GM23338 (cell line): ENCODE results near the gene RPS8. TPM values are rescaled to one million over a fixed set of nuclear protein-coding genes. Genes with fewer than 3 reads are reported as not detected.

ENCODE experiments used
- ATAC-seq: fragments of 200-7000 bp; cut with Tn5 transposase; 3 replicates; pipeline ENCODE4 v1.9.1; 2020
- DNase-seq: peaks from one replicate; pipeline ENCODE4 v3.0.0-alpha.2; 2015; ENCODE audit warnings: low spot score
- H2AFZ ChIP-seq: fragments of 200-600 bp; sonication (generic); 2 replicates; pipeline ENCODE4 v1.8.0; 2016; ENCODE audit warnings: antibody characterized with exemption, mild to moderate bottlenecking, moderate library complexity
- H3F3A ChIP-seq: fragments of 200-600 bp; sonication (generic); replicated peaks from 2 replicates; pipeline ENCODE4 v1.8.0; 2017; ENCODE audit warnings: antibody characterized with exemption, mixed run types, low read depth
- H3K27ac ChIP-seq: fragments of 200-600 bp; sonication (generic); 2 replicates; pipeline ENCODE4 v1.6.1; 2016; ENCODE audit warnings: low read depth
- H3K27me3 ChIP-seq: fragments of 200-600 bp; sonication (generic); 2 replicates; pipeline ENCODE4 v1.8.0; 2016; ENCODE audit warnings: mild to moderate bottlenecking, mixed run types, moderate library complexity; ENCODE audit not compliant: insufficient read depth
- H3K36me3 ChIP-seq: fragments of 200-600 bp; sonication (generic); 2 replicates; pipeline ENCODE4 v1.8.0; 2016; ENCODE audit warnings: mild to moderate bottlenecking; ENCODE audit not compliant: insufficient read depth
- H3K4me1 ChIP-seq: fragments of 200-600 bp; sonication (generic); 2 replicates; pipeline ENCODE4 v1.8.0; 2016; ENCODE audit warnings: mild to moderate bottlenecking, moderate library complexity; ENCODE audit not compliant: insufficient read depth
- H3K4me2 ChIP-seq: fragments of 200-600 bp; sonication (generic); 2 replicates; pipeline ENCODE4 v1.7.1; 2017; ENCODE audit warnings: mixed run types
- H3K4me3 ChIP-seq: fragments of 200-600 bp; sonication (generic); 2 replicates; pipeline ENCODE4 v1.6.1; 2016; ENCODE audit warnings: mixed run types
- H3K79me2 ChIP-seq: fragments of 200-600 bp; sonication (generic); replicated peaks from 2 replicates; pipeline ENCODE4 v1.8.0; 2017; ENCODE audit warnings: mild to moderate bottlenecking; ENCODE audit not compliant: insufficient read depth
- H3K9me2 ChIP-seq: fragments of 200-600 bp; sonication (generic); 2 replicates; pipeline ENCODE4 v1.8.0; 2017; ENCODE audit not compliant: insufficient read depth
- H4K20me1 ChIP-seq: fragments of 200-600 bp; sonication (generic); replicated peaks from 2 replicates; pipeline ENCODE4 v1.8.0; 2017; ENCODE audit warnings: mild to moderate bottlenecking; ENCODE audit not compliant: insufficient read depth
- H3K27ac Mint-ChIP-seq: 2 replicates; pipeline ENCODE4 v1.8.0; 2020; ENCODE audit warnings: inconsistent platforms, mild to moderate bottlenecking, moderate library complexity, mixed read lengths
- H3K27me3 Mint-ChIP-seq: 3 replicates; pipeline ENCODE4 v1.8.0; 2022; ENCODE audit warnings: low read depth, mild to moderate bottlenecking, moderate library complexity, mixed read lengths, inconsistent platforms; ENCODE audit not compliant: insufficient read depth, poor library complexity
- H3K36me3 Mint-ChIP-seq: 3 replicates; pipeline ENCODE4 v1.8.0; 2021; ENCODE audit warnings: low read depth, mild to moderate bottlenecking, inconsistent platforms, moderate library complexity, mixed read lengths
- H3K4me1 Mint-ChIP-seq: 3 replicates; pipeline ENCODE4 v1.8.0; 2020; ENCODE audit warnings: mild to moderate bottlenecking, inconsistent platforms, mixed read lengths
- H3K4me3 Mint-ChIP-seq: 3 replicates; pipeline ENCODE4 v1.8.0; 2021; ENCODE audit warnings: moderate library complexity, mild to moderate bottlenecking, inconsistent platforms, mixed read lengths
- H3K9me3 Mint-ChIP-seq: 3 replicates; pipeline ENCODE4 v1.8.0; 2020; ENCODE audit warnings: moderate library complexity, mild to moderate bottlenecking, inconsistent platforms, mixed read lengths
- CREB1 ChIP-seq: fragments of 250-450 bp; sonication (Bioruptor Pico); IDR thresholded peaks from 2 replicates; pipeline ENCODE4 v1.5.0; 2020; ENCODE audit warnings: low read depth, mild to moderate bottlenecking, moderate library complexity
- EZH2 ChIP-seq: fragments of 200-600 bp; sonication (generic); IDR thresholded peaks from one replicate; pipeline ENCODE4 v1.8.0; 2017; ENCODE audit warnings: antibody characterized with exemption, mild to moderate bottlenecking, low read depth; ENCODE audit not compliant: unreplicated experiment
- JUNB ChIP-seq: IDR thresholded peaks from one replicate; pipeline ENCODE4 v1.6.1; 2016; ENCODE audit warnings: antibody characterized with exemption; ENCODE audit not compliant: unreplicated experiment
- POLR2AphosphoS5 ChIP-seq: IDR thresholded peaks from 2 replicates; pipeline ENCODE4 v1.6.1; 2016; ENCODE audit warnings: antibody characterized with exemption, low read depth
- REST ChIP-seq: IDR thresholded peaks from one replicate; pipeline ENCODE4 v1.6.1; 2018; ENCODE audit warnings: antibody characterized with exemption; ENCODE audit not compliant: unreplicated experiment
- ZNF462 ChIP-seq: fragments of 250-450 bp; sonication (Bioruptor Pico); IDR thresholded peaks from 2 replicates; pipeline ENCODE4 v1.5.0; 2020; ENCODE audit warnings: mild to moderate bottlenecking, moderate library complexity
- polyA plus RNA-seq: library from polyadenylated mRNA; unstranded; fragments of >200 nt; fragmentation: Nextera tagmentation; extraction: Ambion mirVana; gene quantifications from 2 replicates; pipeline ENCODE4 v1.2.1, GENCODE V29; 2016
- total RNA-seq: library from RNA; depleted of rRNA; stranded (reverse); fragments of >200 nt; shearing (Covaris generic); gene quantifications from 2 replicates; pipeline ENCODE4 v1.2.3, GENCODE V29; 2014
- TF ChIP-seq, protein P1 (sequence below), 2 experiments: fragments of 200-600 bp in 1 of 2; sonication (generic) in 1 of 2; conservative IDR thresholded peaks; 2 replicates each; pipeline versions ENCODE4 v1.5.1 to v1.6.1; 2016 to 2017; ENCODE audit warnings: antibody characterized with exemption in 2 of 2, low read depth in 2 of 2, mild to moderate bottlenecking in 2 of 2, moderate library complexity in 1 of 2

The RPS8 gene
- total and polyA plus RNA-seq, 2 experiments from 2014 or later: 1,756 to 2,427 TPM

DNA sequence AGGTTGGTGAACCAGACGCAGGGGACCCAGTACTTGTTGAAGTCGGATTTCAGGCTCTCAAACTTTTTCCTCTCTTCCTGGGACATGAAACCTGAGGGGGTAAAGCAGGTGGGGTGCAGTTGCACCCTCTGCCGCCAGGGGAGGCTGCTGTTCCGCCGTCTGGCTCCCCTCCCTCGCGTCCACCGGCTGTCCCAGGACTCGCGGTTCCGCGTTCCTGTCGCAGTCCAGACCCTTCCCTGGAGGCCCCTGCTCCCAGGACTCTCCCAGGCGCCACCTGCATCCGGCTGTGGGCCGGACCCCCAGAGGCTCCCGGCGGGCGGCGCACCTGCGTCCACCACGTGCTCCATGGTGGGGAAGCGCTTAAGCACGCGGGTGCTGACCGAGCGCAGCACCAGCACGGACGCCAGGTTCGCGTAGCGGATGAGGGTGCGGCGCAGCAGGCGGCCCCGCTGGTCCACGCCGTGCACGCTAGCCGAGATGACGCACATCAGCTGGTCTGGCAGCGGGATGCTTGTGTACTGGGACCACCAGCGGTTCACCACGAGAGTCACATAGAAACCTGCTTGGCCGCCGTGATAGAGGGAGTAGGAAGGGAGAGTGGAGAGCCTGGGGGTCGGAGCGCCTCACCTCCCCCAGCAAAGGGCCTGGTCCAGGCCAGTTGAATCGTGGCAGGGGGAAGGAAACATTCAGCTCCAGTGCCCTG, 10.9 kb downstream of the RPS8 start:
- H3K9me2 ChIP-seq: no peaks in the 10 kb centered on the region
- peaks cover 34% of the 10 kb centered on the region for H3F3A ChIP-seq
- no peaks in the 10 kb centered on the region for H4K20me1 ChIP-seq
- Mint-ChIP-seq H3K27ac (no peak overlapping the region; the same call in 1 of the 2 replicates), H3K4me1 (peaks cover 33% of the 10 kb centered on the region), H3K27me3 (peaks cover 28% of the 10 kb centered on the region), H3K36me3 (peaks cover 8% of the 10 kb centered on the region), H3K4me3 (peak overlapping the region; percentile 74), H3K9me3 (no peaks in the 10 kb centered on the region; the same call in 2 of the 3 replicates)
- H3K4me3 ChIP-seq: peak overlapping the region; percentile 73
- no peaks in the 10 kb centered on the region for H3K79me2 ChIP-seq
- H3K4me1 ChIP-seq: peaks cover 22% of the 10 kb centered on the region
- no peaks in the 10 kb centered on the region for H3K36me3 ChIP-seq
- no peak overlapping the region for H3K27ac ChIP-seq
- peak overlapping the region; percentile 92 for H3K4me2 ChIP-seq
- DNase-seq (peak; percentile 89), ATAC-seq (peak; percentile 51)
- H3K27me3 ChIP-seq: 0 out of 2 replicates have a peak, but pooled peaks cover 10% of the 10 kb centered on the region
- no peak; the same call in 1 of the 2 replicates for TF ChIP-seq CREB1 (CRISPR knock-in tag)
- TF ChIP-seq POLR2AphosphoS5: peak; percentile 69
- no peak for TF ChIP-seq JUNB
- TF ChIP-seq, protein P1, sequence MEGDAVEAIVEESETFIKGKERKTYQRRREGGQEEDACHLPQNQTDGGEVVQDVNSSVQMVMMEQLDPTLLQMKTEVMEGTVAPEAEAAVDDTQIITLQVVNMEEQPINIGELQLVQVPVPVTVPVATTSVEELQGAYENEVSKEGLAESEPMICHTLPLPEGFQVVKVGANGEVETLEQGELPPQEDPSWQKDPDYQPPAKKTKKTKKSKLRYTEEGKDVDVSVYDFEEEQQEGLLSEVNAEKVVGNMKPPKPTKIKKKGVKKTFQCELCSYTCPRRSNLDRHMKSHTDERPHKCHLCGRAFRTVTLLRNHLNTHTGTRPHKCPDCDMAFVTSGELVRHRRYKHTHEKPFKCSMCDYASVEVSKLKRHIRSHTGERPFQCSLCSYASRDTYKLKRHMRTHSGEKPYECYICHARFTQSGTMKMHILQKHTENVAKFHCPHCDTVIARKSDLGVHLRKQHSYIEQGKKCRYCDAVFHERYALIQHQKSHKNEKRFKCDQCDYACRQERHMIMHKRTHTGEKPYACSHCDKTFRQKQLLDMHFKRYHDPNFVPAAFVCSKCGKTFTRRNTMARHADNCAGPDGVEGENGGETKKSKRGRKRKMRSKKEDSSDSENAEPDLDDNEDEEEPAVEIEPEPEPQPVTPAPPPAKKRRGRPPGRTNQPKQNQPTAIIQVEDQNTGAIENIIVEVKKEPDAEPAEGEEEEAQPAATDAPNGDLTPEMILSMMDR (conservative IDR thresholded peaks at IDR 0.05; ENCODE audit: low read depth in 2 of 2): peak; percentile 81 to 92
- peak overlapping the region; percentile 99 for H2AFZ ChIP-seq

DNA sequence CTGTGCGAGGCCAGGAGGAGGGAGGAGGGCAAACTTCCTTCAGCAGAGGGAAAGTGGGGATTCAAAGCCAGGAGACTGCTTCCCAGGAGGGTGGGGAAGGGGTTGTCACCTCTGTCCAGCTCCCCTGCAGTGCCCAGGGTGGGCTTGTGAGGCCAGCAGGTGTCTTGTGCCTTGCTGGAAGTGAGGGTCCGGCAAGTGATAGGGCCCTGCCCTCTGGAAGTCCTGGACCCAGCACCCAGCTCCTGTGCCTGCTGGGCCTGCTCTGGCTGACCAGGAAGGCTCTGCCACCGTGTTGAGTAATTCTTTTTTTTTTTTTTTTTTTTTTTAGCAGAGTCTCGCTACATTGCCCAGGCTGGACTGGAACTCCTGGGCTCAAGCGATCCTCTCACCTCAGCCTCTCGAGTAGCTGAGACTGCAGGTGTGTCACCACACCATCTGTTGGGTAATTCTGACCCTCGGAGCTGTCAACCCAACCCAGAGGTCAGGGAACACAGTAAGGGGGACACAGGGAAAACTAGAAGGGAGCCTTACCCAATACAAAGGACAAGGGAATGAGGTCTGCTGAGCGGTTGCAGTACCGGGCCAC, 11.6 kb downstream of the RPS8 start:
- Mint-ChIP-seq H3K27ac (no peak overlapping the region; the same call in 1 of the 2 replicates), H3K9me3 (no peaks in the 10 kb centered on the region; the same call in 2 of the 3 replicates), H3K36me3 (peaks cover 2% of the 10 kb centered on the region; the same call in 2 of the 3 replicates), H3K4me3 (peak overlapping the region; percentile 74), H3K4me1 (peaks cover 33% of the 10 kb centered on the region), H3K27me3 (peaks cover 28% of the 10 kb centered on the region)
- no peaks in the 10 kb centered on the region for H4K20me1 ChIP-seq
- H2AFZ ChIP-seq: peak overlapping the region; percentile 99
- no peak for TF ChIP-seq JUNB
- no peak for TF ChIP-seq REST
- no peak for TF ChIP-seq ZNF462 (CRISPR knock-in tag)
- TF ChIP-seq EZH2: no peak
- no peaks in the 10 kb centered on the region for H3K36me3 ChIP-seq
- no peak overlapping the region for H3K27ac ChIP-seq
- no peak for ATAC-seq
- H3K4me3 ChIP-seq: peak overlapping the region; percentile 73
- no peak for DNase-seq
- peak overlapping the region; percentile 92 for H3K4me2 ChIP-seq
- H3F3A ChIP-seq: peaks cover 29% of the 10 kb centered on the region
- no peaks in the 10 kb centered on the region for H3K9me2 ChIP-seq
- peaks cover 22% of the 10 kb centered on the region for H3K4me1 ChIP-seq
- H3K27me3 ChIP-seq: 0 out of 2 replicates have a peak, but pooled peaks cover 10% of the 10 kb centered on the region
- H3K79me2 ChIP-seq: no peaks in the 10 kb centered on the region
